HG03442 (cell line): ENCODE results near the gene FUT8.

ENCODE experiments used
- ATAC-seq: cut with Tn5 transposase; IDR thresholded peaks from one replicate; pipeline ENCODE4 v1.9.1; 2021; ENCODE audit warnings: mild to moderate bottlenecking, moderate library complexity; ENCODE audit not compliant: unreplicated experiment

FUT8 gene

DNA sequence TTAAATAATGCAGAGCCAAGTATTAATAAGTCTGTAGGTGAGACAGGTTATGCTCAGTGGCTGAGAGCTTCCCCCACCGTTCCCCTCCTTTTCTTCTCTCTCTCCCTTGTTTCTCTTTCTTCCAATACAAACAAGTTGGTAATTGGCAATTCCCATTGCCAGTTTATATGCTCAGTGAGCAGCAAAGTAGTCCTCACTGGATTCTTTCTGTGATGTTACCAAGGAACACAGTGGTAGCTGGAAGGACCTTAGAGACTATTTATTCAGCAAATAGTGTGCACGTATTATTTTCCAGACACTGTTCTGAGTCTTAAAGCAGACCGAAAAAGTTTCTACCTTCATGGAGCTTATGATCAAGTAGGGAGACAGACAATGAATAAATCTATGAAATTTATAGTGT lies 344.4 kb downstream of the FUT8 start:
- ATAC-seq = no peak

DNA sequence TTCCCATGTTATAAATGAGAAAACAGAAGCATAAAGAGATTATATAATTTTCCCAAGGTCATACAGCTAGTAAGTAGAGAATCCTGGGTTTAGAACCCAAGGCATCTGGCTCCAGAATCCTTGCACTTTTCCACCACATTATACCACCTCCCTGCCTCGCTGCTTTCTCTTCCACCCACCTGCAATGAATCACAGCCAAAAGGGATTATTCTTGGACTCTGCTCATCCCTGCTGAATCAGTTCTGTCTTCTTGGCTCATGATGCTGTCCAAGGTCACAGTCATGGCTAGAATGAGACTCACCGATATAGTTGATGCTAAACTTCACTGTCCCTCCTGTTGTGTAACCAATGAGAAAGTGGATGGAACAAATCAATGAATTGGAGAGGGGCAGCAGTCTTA lies 356.6 kb downstream of the FUT8 start:
- no peak for ATAC-seq

DNA sequence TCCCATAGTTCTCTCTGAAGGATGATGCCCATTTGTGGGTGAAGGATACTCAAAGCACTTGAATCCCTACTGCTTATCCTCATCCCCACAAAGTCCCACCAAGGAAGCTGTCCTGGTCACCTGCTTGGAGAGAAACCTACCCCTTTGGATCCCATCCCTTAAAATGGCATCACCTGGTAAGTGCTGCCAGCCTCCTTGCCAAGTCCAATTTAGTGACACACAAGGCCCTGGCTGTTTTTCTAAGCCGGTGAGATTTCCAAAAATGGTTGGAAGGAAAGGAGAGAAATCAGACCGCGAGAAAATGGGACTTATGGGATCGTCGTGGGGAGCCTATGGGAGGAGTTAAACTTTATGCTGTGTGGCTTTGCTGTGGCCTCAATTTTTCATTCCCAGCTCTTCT lies 358.2 kb downstream of the FUT8 start:
- no peak for ATAC-seq

DNA sequence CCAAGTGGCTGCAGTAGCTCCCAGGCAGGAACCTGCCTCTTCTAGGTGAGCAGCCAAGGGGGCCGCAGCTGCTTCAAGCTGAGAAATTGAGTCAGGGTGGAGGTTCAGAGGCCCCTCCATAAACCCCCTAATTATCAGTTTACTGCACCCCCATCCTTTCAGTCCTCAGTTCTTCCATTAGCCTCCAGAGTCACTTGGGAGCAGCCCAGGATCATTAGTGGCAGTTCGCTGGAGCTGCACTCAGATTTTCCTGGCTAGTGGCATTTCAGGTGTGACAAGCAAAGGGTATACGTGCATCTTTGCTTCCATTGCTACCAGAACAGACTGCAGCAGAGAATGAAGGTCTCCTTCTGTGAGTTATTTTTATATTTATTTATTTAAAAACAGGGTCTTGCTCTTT lies 358.7 kb downstream of the FUT8 start:
- no peak for ATAC-seq

DNA sequence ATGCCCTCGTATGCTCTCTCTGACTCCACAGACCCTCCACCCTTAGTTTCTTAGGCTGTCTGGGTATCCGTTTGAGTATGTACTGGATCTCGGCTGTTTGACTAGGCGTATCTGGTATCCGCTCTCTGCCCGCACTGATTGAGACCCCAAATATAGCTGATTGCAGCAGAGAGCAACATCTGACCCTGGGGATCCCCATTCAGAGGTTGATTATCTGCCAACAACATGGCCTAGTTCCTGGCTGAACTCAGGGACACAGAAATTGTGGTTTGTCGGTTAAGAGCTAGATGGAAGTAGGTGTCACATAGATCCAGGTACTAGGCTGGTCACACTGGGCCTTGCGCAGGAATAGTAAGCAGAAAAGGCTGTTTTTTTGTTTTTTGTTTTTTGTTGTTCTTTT lies 359.9 kb downstream of the FUT8 start:
- ATAC-seq = no peak

DNA sequence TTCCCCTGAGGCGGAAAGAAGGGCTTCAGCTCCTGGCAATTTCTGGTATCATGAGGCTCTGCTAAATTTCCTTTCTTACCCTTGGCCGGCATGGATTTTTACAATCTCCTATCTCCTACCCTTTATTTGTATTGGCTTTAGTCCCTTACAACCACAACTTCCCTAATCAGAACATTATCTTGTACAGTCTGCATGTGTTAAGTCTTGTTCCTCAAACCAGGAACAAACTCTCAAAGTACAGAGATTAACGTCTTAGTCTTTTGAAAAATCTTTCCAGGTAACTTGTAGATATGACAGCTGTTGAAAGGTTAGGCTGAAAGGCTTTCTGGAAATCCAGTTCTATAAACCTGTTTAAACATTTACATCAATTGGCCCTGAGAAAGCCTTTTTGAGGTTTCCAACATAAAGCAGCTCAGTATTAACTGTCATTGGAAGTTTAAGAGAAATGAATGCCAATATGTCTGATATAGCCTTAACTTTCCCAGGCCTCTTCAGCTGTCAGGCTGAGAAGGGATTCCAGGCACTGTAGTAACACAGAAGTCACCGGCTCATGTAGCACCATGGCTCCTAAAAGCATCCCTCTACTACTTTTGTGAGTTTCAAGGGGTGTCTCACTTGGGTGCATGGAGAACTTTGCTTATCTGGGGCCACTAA lies 360.5 kb downstream of the FUT8 start:
- ATAC-seq = no peak

- no peak for ATAC-seq
These were observed 361.5 kb downstream of the FUT8 start for GRCh38 chr14:65774041-65774440.

GRCh38 chr14:65776193-65776852 lies 363.8 kb downstream of the FUT8 start:
- no peak for ATAC-seq

- no peak for ATAC-seq
These were observed 368.0 kb downstream of the FUT8 start for GRCh38 chr14:65780566-65780965.

DNA sequence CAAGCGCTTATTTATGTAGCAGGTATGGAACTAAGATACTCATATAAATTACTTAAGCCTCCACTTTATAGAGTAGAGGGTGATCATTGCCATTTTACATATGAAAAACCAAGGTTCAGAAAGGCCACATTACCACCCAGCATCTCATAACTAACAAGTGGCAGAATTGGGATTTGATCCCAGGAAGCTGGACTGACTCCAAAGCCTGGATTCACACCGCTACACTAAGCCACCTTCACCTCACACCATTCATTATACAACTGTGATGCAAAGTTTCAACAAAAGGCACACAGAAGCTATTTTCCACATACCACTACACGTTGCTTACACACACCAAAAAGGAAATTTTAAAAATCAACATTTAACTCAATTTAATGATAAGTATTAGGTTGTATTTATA lies 370.6 kb downstream of the FUT8 start:
- no peak for ATAC-seq

GRCh38 chr14:65783576-65783975 lies 371.0 kb downstream of the FUT8 start:
- no peak for ATAC-seq

- no peak for ATAC-seq
These were observed 372.0 kb downstream of the FUT8 start for GRCh38 chr14:65784574-65784973.

DNA sequence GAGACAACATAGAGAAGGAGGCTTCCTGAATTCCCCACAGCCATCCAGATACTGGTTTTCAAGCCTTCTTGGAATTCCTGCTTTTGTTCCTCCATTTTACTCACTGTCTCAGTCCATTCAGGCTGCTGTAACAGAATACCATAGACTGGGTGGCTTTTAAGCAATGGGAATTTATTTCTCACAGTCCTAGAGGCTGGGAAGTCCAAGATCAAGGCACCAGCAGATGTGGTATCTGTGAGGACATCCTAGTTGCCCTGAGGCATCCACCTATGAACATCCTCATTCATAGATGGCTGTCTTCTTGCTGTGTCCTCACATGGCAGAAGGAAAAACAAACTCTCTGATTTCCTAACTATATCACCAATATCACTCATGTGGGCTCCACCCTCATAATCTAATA lies 374.9 kb downstream of the FUT8 start:
- no peak for ATAC-seq

DNA sequence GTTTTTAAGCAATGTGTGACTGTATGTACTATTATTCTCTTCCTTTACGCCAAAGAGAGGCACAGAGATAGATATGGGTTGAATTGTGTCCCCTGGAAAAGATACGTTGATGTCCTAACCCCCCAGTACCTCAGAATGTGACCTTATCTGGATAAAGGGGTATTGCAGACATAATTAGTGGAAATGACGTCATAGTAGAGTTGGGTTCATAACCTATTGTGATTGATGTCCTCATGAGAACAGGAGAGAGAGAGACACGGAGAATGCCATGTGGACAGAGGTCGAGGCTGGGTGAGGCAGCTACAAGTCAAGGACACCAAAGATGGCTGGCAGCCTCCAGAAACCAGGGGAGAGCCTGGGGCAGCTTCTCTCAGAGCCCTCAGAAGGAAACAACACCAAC lies 376.3 kb downstream of the FUT8 start:
- no peak for ATAC-seq

DNA sequence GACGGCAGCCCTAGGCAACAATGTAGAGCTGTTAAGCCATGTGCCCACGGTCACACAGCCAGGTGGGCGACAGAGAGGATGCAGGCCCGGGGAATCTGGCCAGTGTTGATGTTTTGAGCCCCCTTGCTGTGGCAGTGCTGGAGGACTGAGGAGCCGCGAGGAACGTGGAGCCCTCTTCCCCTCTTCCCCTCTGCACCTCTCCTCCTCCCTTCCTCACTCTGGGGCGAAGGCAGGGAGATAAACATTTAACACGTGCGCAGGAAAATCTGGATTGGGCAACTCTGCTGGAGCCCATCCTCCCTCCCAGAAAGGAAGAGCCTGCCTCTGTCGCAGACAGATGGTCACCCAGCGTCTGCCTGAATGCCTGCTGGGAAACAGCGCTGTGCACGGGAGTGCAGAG lies 376.8 kb downstream of the FUT8 start:
- no peak for ATAC-seq

DNA sequence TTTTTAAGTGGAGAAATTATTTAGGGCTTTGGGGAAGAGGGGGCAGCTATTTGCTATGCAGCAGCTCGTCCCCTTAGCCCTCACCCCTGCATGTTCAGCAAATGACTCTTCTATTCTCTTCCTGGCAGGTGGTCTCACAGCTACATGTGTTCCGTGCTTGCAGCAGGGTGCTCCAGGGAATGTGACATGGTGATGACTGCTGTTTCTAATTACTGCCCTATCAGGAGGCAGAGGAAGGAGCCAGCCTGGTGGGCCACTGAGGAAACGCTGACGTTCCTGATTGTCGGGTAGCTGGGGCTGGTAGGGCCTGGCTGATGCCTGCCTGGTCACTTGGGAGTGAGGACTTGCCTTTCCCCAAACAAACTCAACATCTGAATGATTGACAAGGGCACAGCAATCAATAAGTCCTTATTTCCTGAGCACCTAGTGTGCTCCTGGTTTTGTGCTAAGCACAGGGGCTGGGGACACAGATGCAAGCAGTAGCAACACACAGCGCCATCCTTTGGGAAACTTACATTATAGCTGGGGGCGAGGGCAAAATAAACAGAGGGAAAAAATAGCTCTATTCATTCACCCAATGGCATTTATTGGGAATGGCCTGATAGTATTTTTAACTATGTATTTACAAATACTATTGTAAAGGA lies 377.8 kb downstream of the FUT8 start:
- ATAC-seq = no peak

DNA sequence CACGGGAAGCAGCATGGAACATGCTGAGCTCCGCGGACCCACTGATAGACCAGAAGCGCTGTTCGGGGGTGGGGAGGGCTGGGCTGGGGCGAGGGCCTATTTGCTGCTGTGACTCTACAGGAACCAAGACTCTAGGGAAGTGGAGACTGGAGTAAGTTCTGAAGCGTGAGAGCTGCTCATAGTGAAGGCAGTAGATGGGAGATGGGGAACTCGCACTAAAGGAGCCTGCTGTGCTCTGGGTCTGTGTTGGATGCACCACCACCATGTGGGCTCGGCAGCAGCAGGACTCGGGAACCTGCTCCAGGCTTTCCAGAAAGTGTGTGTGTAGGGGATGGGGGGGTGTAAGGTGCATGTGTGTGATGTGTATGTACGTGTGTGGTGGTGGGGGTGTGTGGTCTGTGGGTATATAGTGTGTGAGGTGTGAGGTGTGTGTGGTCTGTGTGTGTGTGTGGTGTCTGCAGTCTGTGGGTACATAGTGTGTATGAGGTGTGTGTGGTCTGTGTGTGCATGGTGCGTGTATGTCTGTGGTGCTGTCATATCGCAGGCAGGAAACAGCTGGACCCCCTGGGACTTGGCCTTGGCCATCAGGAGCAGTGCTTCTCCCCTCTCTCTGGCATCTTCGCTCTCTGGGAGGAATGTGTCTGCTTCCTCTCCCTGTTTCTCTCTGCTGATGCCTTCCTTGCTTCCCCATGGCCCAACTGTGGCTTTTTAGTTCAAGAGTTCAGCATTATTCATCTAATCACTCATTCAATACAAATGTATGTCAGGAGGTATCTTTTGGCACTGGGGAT lies 378.9 kb downstream of the FUT8 start:
- ATAC-seq = no peak

DNA sequence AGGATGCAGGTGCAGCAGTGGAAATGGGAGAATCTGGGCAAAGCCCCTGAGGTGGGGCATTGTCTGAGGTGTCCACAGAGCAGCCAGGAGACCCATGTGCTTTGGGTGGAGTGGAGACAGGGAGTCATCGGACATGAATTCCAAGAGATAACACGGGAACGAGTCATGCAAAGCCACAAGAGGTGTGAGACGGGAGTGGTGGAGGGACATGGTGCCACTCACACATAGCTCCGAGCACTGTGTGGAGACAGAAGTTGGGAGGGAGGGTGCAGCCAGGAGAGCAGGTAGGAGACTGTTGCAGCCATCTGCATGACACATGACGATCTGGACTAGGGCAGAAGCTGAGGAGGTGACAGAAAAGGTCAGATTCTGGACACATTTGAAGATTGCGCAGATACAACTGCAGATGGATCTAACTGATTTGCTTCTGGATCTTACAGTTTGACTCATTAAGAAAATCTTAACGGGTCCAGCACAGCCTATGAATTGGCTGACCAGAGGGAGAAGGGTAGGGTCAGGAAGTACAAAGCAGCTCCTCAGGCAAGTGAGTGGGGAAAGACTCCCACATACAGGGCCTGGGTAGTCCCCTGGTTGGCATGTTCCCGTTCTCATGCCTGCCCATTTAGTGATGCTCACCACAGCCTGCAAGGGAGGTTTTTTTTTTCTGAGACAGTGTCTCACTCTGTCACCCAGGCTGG lies 379.8 kb downstream of the FUT8 start:
- no peak for ATAC-seq
